K562 (cell line): Measurements from ENCODE around the gene RILP. TPM values are rescaled to one million over a fixed set of nuclear protein-coding genes. Genes with fewer than 3 reads are reported as not detected.
A peak's percentile ranks its signal among the peaks of the same experiment; 100 is the strongest.

Experiments
- CREB3L1 ChIP-seq: fragments of 450-650 bp; IDR thresholded peaks from 2 replicates; pipeline ENCODE4 v1.6.1; 2014; ENCODE audit warnings: low read depth, mild to moderate bottlenecking, moderate library complexity, borderline replicate concordance
- CREM ChIP-seq: IDR thresholded peaks from 2 replicates; pipeline ENCODE4 v1.6.1; 2014; ENCODE audit warnings: antibody characterized with exemption, low read depth
- EHMT2 ChIP-seq: fragments of 450-650 bp; IDR thresholded peaks from 2 replicates; pipeline ENCODE4 v1.6.1; 2018; ENCODE audit warnings: antibody characterized with exemption
- ETV1 ChIP-seq: fragments of 450-650 bp; conservative IDR thresholded peaks from 2 replicates; pipeline ENCODE4 v1.6.1; 2016; ENCODE audit warnings: missing genetic modification characterization, control low read depth, low read depth, missing compliant biosample characterization
- MTF1 ChIP-seq: fragments of 250-450 bp; sonication (Bioruptor Pico); IDR thresholded peaks from 2 replicates; pipeline ENCODE4 v1.9.0; 2021; ENCODE audit warnings: moderate library complexity, mild to moderate bottlenecking, inconsistent platforms, borderline replicate concordance
- RBBP5 ChIP-seq: fragments of 200-600 bp; sonication (generic); IDR thresholded peaks from 2 replicates; pipeline ENCODE4 v1.6.1; 2012; ENCODE audit warnings: borderline replicate concordance, mild to moderate bottlenecking, low read length, control low read depth, inconsistent platforms; ENCODE audit not compliant: insufficient read depth, poor library complexity, severe bottlenecking
- SMAD2 ChIP-seq: fragments of 150-350 bp; IDR thresholded peaks from 2 replicates; pipeline ENCODE4 v1.6.1; 2014; ENCODE audit warnings: low read depth, mild to moderate bottlenecking, low read length
- SUPT5H ChIP-seq: fragments of 450-650 bp; IDR thresholded peaks from 2 replicates; pipeline ENCODE4 v1.6.1; 2016
- ZNF263 ChIP-seq: sonication (generic); formaldehyde crosslinking; IDR thresholded peaks from 2 replicates; pipeline ENCODE4 v1.8.0; 2022; ENCODE audit warnings: mild to moderate bottlenecking, missing genetic modification reagents, borderline replicate concordance
- ZNF707 ChIP-seq: fragments of 250-450 bp; sonication (Bioruptor Pico); conservative IDR thresholded peaks from 2 replicates; pipeline ENCODE4 v1.8.0; 2022; ENCODE audit warnings: inconsistent platforms, mild to moderate bottlenecking, moderate library complexity
- polyA plus RNA-seq, 8 experiments: library from polyadenylated mRNA; depleted of rRNA in 4 of 8; stranded (reverse) in 5 of 8; unstranded in 3 of 8; fragments of >200 nt; fragmentation: Nextera tagmentation in 2 of 8; fragmentation: Illumina TruSeq in 1 of 8; extraction: Ambion mirVana in 2 of 8; extraction: Trizol in 1 of 8; gene quantifications; 2 replicates each; pipeline versions ENCODE4 v1.2.1 to v1.2.3, GENCODE V29; 2011 to 2014; ENCODE audit warnings: inconsistent platforms in 1 of 8, missing spikeins in 1 of 8
- total RNA-seq, 7 experiments: library from RNA; depleted of rRNA in 6 of 7; stranded (reverse); fragments of >200 nt in 6 of 7; fragmentation: Illumina TruSeq in 2 of 7; extraction: Trizol in 2 of 7; gene quantifications; 2 replicates each; pipeline versions ENCODE4 v1.2.1 to v1.2.3, GENCODE V29; 2011 to 2021; ENCODE audit warnings: low replicate concordance in 1 of 7
- TF ChIP-seq, protein P1 (sequence below), 2 experiments: fragments of 450-650 bp; formaldehyde crosslinking in 1 of 2; IDR thresholded peaks; 2 replicates each; pipeline versions ENCODE4 v1.4.0 to v1.6.1; 2014 to 2020; ENCODE audit warnings: mild to moderate bottlenecking in 2 of 2, borderline replicate concordance in 1 of 2, low read depth in 1 of 2
- TF ChIP-seq, protein P2 (sequence below): sonication (generic); formaldehyde crosslinking; IDR thresholded peaks from 2 replicates; pipeline ENCODE4 v1.8.0; 2022; ENCODE audit warnings: missing genetic modification reagents, mild to moderate bottlenecking, moderate library complexity, borderline replicate concordance

Gene RILP
- total and polyA plus RNA-seq, 9 of the 15 experiments (the other 6 are each of a cell fraction or from before 2014, with no cell fraction given), result 0.75 to 54.9 (median 27.8) TPM

DNA sequence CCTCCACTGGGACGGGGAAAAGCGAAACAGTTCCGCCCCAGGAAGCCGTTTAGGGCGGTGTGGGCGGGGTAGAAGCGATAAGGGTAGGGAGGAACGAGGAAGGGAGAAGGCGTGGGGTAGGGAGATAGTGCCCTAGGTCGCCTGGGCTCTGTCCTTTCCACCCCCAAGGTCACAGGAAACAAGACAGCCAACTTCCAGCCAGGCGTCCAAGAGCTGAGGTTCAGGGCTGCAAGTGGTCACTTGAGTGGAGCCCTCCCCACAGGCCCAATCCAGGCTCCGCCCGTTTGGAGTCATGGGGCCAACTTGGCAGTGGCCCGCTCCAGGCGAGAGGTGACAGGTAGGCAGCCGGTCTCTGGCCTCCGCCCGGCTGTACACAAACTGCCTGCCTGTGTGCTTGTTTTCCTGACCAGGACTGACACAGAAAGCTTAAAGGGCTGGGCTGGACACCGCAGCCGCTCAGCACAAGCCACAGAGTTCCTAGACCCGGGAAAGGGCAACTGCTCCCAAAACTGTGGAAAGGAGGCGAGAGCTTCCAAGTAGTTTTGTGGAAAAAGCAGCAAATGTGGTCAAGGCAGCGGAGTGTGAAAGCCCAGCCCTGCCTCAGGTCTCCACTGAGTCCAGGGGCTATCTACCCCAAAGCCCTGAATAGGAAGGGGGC lies at the start of gene RILP (continued):
- TF ChIP-seq, protein P1, sequence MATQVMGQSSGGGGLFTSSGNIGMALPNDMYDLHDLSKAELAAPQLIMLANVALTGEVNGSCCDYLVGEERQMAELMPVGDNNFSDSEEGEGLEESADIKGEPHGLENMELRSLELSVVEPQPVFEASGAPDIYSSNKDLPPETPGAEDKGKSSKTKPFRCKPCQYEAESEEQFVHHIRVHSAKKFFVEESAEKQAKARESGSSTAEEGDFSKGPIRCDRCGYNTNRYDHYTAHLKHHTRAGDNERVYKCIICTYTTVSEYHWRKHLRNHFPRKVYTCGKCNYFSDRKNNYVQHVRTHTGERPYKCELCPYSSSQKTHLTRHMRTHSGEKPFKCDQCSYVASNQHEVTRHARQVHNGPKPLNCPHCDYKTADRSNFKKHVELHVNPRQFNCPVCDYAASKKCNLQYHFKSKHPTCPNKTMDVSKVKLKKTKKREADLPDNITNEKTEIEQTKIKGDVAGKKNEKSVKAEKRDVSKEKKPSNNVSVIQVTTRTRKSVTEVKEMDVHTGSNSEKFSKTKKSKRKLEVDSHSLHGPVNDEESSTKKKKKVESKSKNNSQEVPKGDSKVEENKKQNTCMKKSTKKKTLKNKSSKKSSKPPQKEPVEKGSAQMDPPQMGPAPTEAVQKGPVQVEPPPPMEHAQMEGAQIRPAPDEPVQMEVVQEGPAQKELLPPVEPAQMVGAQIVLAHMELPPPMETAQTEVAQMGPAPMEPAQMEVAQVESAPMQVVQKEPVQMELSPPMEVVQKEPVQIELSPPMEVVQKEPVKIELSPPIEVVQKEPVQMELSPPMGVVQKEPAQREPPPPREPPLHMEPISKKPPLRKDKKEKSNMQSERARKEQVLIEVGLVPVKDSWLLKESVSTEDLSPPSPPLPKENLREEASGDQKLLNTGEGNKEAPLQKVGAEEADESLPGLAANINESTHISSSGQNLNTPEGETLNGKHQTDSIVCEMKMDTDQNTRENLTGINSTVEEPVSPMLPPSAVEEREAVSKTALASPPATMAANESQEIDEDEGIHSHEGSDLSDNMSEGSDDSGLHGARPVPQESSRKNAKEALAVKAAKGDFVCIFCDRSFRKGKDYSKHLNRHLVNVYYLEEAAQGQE (IDR thresholded peaks at IDR 0.05; ENCODE audit: borderline replicate concordance), result peak; percentile 24; the same call in 1 of the 2 replicates
- TF ChIP-seq, protein P1 (CRISPR knock-in tag; IDR thresholded peaks at IDR 0.05; ENCODE audit: low read depth), result 0 out of 2 replicates have a peak, but pooled peaks have one; percentile 34
- TF ChIP-seq MTF1 (no peak), ETV1 (tag) (peak; percentile 91), CREB3L1 (peak; percentile 30; the same call in 1 of the 2 replicates), ZNF263 (CRISPR knock-in tag) (no peak; the same call in 1 of the 2 replicates), SMAD2 (no peak), SUPT5H (peak; percentile 68; the same call in 1 of the 2 replicates), CREM (peak; percentile 64; the same call in 1 of the 2 replicates), RBBP5 (no peak), EHMT2 (no peak), ZNF707 (CRISPR knock-in tag) (no peak)
- TF ChIP-seq, protein P2, sequence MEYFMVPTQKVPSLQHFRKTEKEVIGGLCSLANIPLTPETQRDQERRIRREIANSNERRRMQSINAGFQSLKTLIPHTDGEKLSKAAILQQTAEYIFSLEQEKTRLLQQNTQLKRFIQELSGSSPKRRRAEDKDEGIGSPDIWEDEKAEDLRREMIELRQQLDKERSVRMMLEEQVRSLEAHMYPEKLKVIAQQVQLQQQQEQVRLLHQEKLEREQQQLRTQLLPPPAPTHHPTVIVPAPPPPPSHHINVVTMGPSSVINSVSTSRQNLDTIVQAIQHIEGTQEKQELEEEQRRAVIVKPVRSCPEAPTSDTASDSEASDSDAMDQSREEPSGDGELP, result peak; percentile 76
